HepG2 (cell line): Measurements from ENCODE around the gene PPP2R5D. TPM values are rescaled to one million over a fixed set of nuclear protein-coding genes. Genes with fewer than 3 reads are reported as not detected.

Experiments used
- BCL6 ChIP-seq: IDR thresholded peaks from 2 replicates; pipeline ENCODE4 v1.6.1; 2016; ENCODE audit warnings: missing genetic modification reagents, missing compliant biosample characterization
- FLYWCH1 ChIP-seq: sonication (generic); formaldehyde crosslinking; IDR thresholded peaks from 2 replicates; pipeline ENCODE4 v1.8.1; 2023; ENCODE audit warnings: mild to moderate bottlenecking, missing genetic modification reagents
- MLXIP ChIP-seq: sonication (generic); formaldehyde crosslinking; IDR thresholded peaks from 2 replicates; pipeline ENCODE4 v1.9.0; 2021; ENCODE audit warnings: missing genetic modification reagents, borderline replicate concordance
- MNT ChIP-seq: fragments of 450-650 bp; IDR thresholded peaks from 2 replicates; pipeline ENCODE4 v1.6.1; 2016
- PLRG1 ChIP-seq: fragments of 450-650 bp; conservative IDR thresholded peaks from 2 replicates; pipeline ENCODE4 v1.6.1; 2016
- PTBP1 ChIP-seq: fragments of 200-400 bp; formaldehyde crosslinking; IDR thresholded peaks from 2 replicates; pipeline ENCODE4 v1.6.1; 2018; ENCODE audit warnings: low read length, low read depth; ENCODE audit not compliant: poor library complexity, severe bottlenecking
- RCOR2 ChIP-seq: IDR thresholded peaks from 2 replicates; pipeline ENCODE4 v1.6.1; 2016; ENCODE audit warnings: missing biosample characterization, missing genetic modification reagents
- ZFP41 ChIP-seq: sonication (generic); formaldehyde crosslinking; IDR thresholded peaks from 2 replicates; pipeline ENCODE4 v1.4.0; 2020; ENCODE audit warnings: mild to moderate bottlenecking, missing genetic modification reagents, borderline replicate concordance
- ZKSCAN8 ChIP-seq: IDR thresholded peaks from 2 replicates; pipeline ENCODE4 v1.6.1; 2016; ENCODE audit warnings: borderline replicate concordance, missing genetic modification reagents, missing compliant biosample characterization
- ZMYM2 ChIP-seq: sonication (generic); formaldehyde crosslinking; IDR thresholded peaks from 2 replicates; pipeline ENCODE4 v1.8.0; 2022; ENCODE audit warnings: mild to moderate bottlenecking, missing genetic modification reagents
- ZNF230 ChIP-seq: sonication (generic); formaldehyde crosslinking; IDR thresholded peaks from 2 replicates; pipeline ENCODE4 v1.4.0; 2020; ENCODE audit warnings: mild to moderate bottlenecking, missing genetic modification reagents
- ZNF674 ChIP-seq: sonication (generic); formaldehyde crosslinking; IDR thresholded peaks from 2 replicates; pipeline ENCODE4 v1.5.0; 2020; ENCODE audit warnings: low read depth, mild to moderate bottlenecking, missing genetic modification reagents
- ZNF777 ChIP-seq: sonication (generic); formaldehyde crosslinking; IDR thresholded peaks from 2 replicates; pipeline ENCODE4 v1.4.0; 2020; ENCODE audit warnings: missing genetic modification reagents
- polyA plus RNA-seq, 8 experiments: library from polyadenylated mRNA; depleted of rRNA in 3 of 8; stranded (reverse) in 7 of 8; unstranded in 1 of 8; fragments of >200 nt; fragmentation: Illumina TruSeq in 4 of 8; extraction: Trizol in 4 of 8; gene quantifications; 2 replicates each; pipeline versions ENCODE4 v1.2.1 to v1.2.3, GENCODE V29; 2011 to 2016; ENCODE audit warnings: low read depth in 4 of 8, missing spikeins in 1 of 8, mixed read lengths in 1 of 8; ENCODE audit not compliant: insufficient read depth in 1 of 8
- total RNA-seq, 5 experiments: library from RNA; depleted of rRNA; stranded (reverse); fragments of >200 nt; fragmentation: Illumina TruSeq; extraction: Trizol; gene quantifications; 2 replicates each; pipeline ENCODE4 v1.2.3, GENCODE V29; 2016; ENCODE audit warnings: low read depth in 1 of 5
- TF ChIP-seq, protein P1 (sequence below): sonication (generic); formaldehyde crosslinking; IDR thresholded peaks from 2 replicates; pipeline ENCODE4 v1.4.0; 2020; ENCODE audit warnings: missing genetic modification reagents, borderline replicate concordance
- TF ChIP-seq, protein P2 (sequence below): sonication (generic); formaldehyde crosslinking; IDR thresholded peaks from 2 replicates; pipeline ENCODE4 v1.4.0; 2020; ENCODE audit warnings: missing genetic modification reagents

Gene PPP2R5D
- total and polyA plus RNA-seq, 2 of the 13 experiments (the other 11 are each of a cell fraction or from before 2014, with no cell fraction given) = 53.7 to 60.4 TPM

- TF ChIP-seq, protein P1, sequence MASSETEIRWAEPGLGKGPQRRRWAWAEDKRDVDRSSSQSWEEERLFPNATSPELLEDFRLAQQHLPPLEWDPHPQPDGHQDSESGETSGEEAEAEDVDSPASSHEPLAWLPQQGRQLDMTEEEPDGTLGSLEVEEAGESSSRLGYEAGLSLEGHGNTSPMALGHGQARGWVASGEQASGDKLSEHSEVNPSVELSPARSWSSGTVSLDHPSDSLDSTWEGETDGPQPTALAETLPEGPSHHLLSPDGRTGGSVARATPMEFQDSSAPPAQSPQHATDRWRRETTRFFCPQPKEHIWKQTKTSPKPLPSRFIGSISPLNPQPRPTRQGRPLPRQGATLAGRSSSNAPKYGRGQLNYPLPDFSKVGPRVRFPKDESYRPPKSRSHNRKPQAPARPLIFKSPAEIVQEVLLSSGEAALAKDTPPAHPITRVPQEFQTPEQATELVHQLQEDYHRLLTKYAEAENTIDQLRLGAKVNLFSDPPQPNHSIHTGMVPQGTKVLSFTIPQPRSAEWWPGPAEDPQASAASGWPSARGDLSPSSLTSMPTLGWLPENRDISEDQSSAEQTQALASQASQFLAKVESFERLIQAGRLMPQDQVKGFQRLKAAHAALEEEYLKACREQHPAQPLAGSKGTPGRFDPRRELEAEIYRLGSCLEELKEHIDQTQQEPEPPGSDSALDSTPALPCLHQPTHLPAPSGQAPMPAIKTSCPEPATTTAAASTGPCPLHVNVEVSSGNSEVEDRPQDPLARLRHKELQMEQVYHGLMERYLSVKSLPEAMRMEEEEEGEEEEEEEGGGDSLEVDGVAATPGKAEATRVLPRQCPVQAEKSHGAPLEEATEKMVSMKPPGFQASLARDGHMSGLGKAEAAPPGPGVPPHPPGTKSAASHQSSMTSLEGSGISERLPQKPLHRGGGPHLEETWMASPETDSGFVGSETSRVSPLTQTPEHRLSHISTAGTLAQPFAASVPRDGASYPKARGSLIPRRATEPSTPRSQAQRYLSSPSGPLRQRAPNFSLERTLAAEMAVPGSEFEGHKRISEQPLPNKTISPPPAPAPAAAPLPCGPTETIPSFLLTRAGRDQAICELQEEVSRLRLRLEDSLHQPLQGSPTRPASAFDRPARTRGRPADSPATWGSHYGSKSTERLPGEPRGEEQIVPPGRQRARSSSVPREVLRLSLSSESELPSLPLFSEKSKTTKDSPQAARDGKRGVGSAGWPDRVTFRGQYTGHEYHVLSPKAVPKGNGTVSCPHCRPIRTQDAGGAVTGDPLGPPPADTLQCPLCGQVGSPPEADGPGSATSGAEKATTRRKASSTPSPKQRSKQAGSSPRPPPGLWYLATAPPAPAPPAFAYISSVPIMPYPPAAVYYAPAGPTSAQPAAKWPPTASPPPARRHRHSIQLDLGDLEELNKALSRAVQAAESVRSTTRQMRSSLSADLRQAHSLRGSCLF (CRISPR knock-in tag) = no peak
- TF ChIP-seq, protein P2, sequence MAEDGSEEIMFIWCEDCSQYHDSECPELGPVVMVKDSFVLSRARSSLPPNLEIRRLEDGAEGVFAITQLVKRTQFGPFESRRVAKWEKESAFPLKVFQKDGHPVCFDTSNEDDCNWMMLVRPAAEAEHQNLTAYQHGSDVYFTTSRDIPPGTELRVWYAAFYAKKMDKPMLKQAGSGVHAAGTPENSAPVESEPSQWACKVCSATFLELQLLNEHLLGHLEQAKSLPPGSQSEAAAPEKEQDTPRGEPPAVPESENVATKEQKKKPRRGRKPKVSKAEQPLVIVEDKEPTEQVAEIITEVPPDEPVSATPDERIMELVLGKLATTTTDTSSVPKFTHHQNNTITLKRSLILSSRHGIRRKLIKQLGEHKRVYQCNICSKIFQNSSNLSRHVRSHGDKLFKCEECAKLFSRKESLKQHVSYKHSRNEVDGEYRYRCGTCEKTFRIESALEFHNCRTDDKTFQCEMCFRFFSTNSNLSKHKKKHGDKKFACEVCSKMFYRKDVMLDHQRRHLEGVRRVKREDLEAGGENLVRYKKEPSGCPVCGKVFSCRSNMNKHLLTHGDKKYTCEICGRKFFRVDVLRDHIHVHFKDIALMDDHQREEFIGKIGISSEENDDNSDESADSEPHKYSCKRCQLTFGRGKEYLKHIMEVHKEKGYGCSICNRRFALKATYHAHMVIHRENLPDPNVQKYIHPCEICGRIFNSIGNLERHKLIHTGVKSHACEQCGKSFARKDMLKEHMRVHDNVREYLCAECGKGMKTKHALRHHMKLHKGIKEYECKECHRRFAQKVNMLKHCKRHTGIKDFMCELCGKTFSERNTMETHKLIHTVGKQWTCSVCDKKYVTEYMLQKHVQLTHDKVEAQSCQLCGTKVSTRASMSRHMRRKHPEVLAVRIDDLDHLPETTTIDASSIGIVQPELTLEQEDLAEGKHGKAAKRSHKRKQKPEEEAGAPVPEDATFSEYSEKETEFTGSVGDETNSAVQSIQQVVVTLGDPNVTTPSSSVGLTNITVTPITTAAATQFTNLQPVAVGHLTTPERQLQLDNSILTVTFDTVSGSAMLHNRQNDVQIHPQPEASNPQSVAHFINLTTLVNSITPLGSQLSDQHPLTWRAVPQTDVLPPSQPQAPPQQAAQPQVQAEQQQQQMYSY (CRISPR knock-in tag) = no peak
- TF ChIP-seq ZNF674 (peak; percentile 44; the same call in 1 of the 2 replicates), PLRG1 (no peak), ZNF230 (CRISPR knock-in tag) (peak; percentile 98), RCOR2 (CRISPR knock-in tag) (peak; percentile 55; the same call in 1 of the 2 replicates), ZNF777 (no peak), MLXIP (no peak), FLYWCH1 (peak; percentile 34; the same call in 1 of the 2 replicates), ZMYM2 (CRISPR knock-in tag) (no peak), PTBP1 (no peak), ZKSCAN8 (peak; percentile 76), MNT (no peak; the same call in 1 of the 2 replicates), ZFP41 (CRISPR knock-in tag) (peak; percentile 12; the same call in 1 of the 2 replicates), BCL6 (CRISPR knock-in tag) (peak; percentile 50; the same call in 1 of the 2 replicates)
These were observed 69.3 kb downstream of the PPP2R5D start, which contains the start of gene CUL7 (continued) for GRCh38 chr6:43053545-43054205.
